D341Med (cell line): ENCODE data around the gene KCNMA1.

Source experiments
- DNase-seq: peaks from one replicate; pipeline ENCODE4 v3.0.0; 2012; ENCODE audit warnings: low spot score

KCNMA1 gene

DNA sequence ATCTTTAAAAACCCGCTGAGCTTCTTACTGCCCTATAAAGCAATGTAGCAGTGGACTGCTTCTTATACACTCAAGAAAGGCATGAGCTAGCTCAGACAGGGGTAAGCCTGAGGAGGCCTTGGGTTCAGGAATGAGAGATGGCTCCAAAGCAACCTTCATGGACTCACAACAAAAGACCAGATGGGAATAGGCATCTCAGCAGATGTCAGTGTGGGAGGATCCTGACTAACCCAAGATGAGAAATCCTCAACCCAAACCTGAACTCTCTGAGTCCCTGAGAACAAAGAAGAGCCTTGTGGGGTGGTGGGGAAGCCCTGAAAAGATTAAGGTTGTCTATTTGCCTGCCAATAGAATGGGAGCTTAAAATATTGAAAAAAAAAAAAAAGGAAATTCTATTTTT is 807.4 kb downstream of the KCNMA1 start:
- DNase-seq, result no peak

DNA sequence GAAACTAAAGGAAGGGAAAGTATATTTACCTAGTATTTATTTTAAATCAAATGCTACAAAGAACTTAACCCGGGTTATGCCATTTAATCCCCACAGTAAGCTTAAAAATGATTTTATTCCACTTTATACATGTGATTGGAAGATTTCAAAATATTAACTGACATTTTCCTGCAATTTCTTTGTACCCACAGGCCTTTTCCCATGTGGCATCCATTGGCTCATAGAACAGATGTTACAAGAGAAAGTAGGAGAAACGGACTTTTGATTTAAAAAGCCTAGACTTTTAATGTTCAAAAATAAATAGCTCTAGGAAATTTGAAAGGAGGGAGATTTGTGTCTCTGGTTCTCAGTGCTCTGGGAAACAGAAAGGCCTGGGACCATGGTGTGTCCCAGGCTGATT is 807.9 kb downstream of the KCNMA1 start:
- no peak for DNase-seq
